CD4-positive, alpha-beta T cell treated with Interleukin-15 for 4 hours (primary cell): ENCODE data around the gene PTCRA.
"Not testable (repeated sequence)": the region's sequence is repeated elsewhere in the genome, so short reads cannot be mapped to it uniquely, and the experiment has no call there.

Experiments
- DNase-seq: peaks from one replicate; pipeline ENCODE4 v3.0.0-alpha.2; 2020; ENCODE audit warnings: low spot score

The PTCRA gene

GRCh38 chr6:42941356-42941755 lies 25.5 kb downstream of the PTCRA start:
- DNase-seq, result not testable (repeated sequence)

- DNase-seq, result no peak
These were observed 26.6 kb downstream of the PTCRA start for GRCh38 chr6:42942444-42942843.

GRCh38 chr6:42947950-42948349 lies 32.1 kb downstream of the PTCRA start:
- no peak for DNase-seq

- DNase-seq, result no peak
These were observed 36.5 kb downstream of the PTCRA start for GRCh38 chr6:42952389-42952788.

GRCh38 chr6:42954405-42954804 lies 38.6 kb downstream of the PTCRA start:
- DNase-seq, result not testable (repeated sequence)

GRCh38 chr6:42958125-42958524 lies 42.3 kb downstream of the PTCRA start:
- DNase-seq, result no peak

- no peak for DNase-seq
These were observed 44.0 kb downstream of the PTCRA start for GRCh38 chr6:42959917-42960242.

- DNase-seq, result peak; percentile 17
These were observed 44.6 kb downstream of the PTCRA start, which contains the start of gene GNMT for GRCh38 chr6:42960243-42961019. TSS of gene GNMT (plus strand) at chr6:42960754. CDS start at chr6:42960768, 14 bp downstream.

GRCh38 chr6:42961020-42961470 lies 45.2 kb downstream of the PTCRA start:
- no peak for DNase-seq

- no peak for DNase-seq
These were observed 46.2 kb downstream of the PTCRA start for GRCh38 chr6:42962096-42962495.

GRCh38 chr6:42962502-42963178 lies 46.8 kb downstream of the PTCRA start:
- no peak for DNase-seq

GRCh38 chr6:42963179-42963854 lies 47.5 kb downstream of the PTCRA start:
- no peak for DNase-seq

- peak; percentile 38 for DNase-seq
These were observed 48.2 kb downstream of the PTCRA start for GRCh38 chr6:42963855-42964605.

GRCh38 chr6:42966571-42966970 lies 50.7 kb downstream of the PTCRA start:
- no peak for DNase-seq

- no peak for DNase-seq
These were observed 51.4 kb downstream of the PTCRA start for GRCh38 chr6:42967228-42967627.

- DNase-seq, result no peak
These were observed 52.4 kb downstream of the PTCRA start for GRCh38 chr6:42968126-42968701.

- no peak for DNase-seq
These were observed 52.9 kb downstream of the PTCRA start for GRCh38 chr6:42968783-42969182.

GRCh38 chr6:42969431-42969830 lies 53.6 kb downstream of the PTCRA start:
- DNase-seq, result no peak

GRCh38 chr6:42969934-42970333 lies 54.1 kb downstream of the PTCRA start:
- no peak for DNase-seq

- no peak for DNase-seq
These were observed 55.2 kb downstream of the PTCRA start for GRCh38 chr6:42970871-42971612.

GRCh38 chr6:42971746-42972327 lies 56.0 kb downstream of the PTCRA start:
- DNase-seq, result no peak
